ENCODE data around the gene SPANXA2. TPM values are rescaled to one million over a fixed set of nuclear protein-coding genes. Genes with fewer than 3 reads are reported as not detected.
"Not testable (repeated sequence)": the region's sequence is repeated elsewhere in the genome, so short reads cannot be mapped to it uniquely, and the experiment has no call there.

Gene SPANXA2, protein sequence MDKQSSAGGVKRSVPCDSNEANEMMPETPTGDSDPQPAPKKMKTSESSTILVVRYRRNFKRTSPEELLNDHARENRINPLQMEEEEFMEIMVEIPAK
- total RNA-seq = not detected
- total RNA-seq = 0 reads per million in 2 donors

- ATAC-seq; H3K9me3 ChIP-seq (ENCODE audit: control insufficient read depth, low read length, poor library complexity, severe bottlenecking); H3K27ac Mint-ChIP-seq; H3K36me3 Mint-ChIP-seq (ENCODE audit: low read depth); H3K27me3 Mint-ChIP-seq; DNase-seq; H3K4me1 Mint-ChIP-seq; H3K4me3 Mint-ChIP-seq: not testable (repeated sequence)
Observed at GRCh38 chrX:141589408-141589807, at the start of gene SPANXA2. SPANXA2 (plus strand) TSS chrX:141589708; CDS start chrX:141589768, 60 bp downstream.

DNA sequence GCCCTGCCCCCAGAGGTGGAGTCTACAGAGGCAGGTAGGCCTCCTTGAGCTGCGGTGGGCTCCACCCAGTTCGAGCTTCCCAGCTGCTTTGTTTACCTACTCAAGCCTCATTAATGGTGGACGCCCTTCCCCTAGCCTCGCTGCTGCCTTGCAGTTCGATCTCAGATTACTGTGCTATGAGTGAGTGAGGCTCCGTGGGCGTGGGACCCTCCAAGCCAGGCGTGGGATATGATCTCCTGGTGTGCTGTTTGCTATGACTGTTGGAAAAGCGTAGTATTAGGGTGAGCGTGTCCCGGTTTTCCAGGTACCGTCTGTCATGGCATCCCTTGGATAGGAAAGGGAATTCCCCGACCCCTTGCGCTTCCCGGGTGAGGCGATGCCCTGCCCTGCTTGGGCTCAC, 47.0 kb upstream of the SPANXA2 start:
- not testable (repeated sequence) for H3K4me1 Mint-ChIP-seq; H3K36me3 Mint-ChIP-seq (ENCODE audit: low read depth); ATAC-seq; DNase-seq; H3K4me3 Mint-ChIP-seq; H3K9me3 ChIP-seq (ENCODE audit: control insufficient read depth, low read length, poor library complexity, severe bottlenecking); H3K27me3 Mint-ChIP-seq; H3K27ac Mint-ChIP-seq

- DNase-seq; H3K36me3 Mint-ChIP-seq (ENCODE audit: low read depth); ATAC-seq; H3K4me3 Mint-ChIP-seq; H3K27ac Mint-ChIP-seq; H3K27me3 Mint-ChIP-seq; H3K9me3 ChIP-seq (ENCODE audit: control insufficient read depth, low read length, poor library complexity, severe bottlenecking); H3K4me1 Mint-ChIP-seq: not testable (repeated sequence)
Observed at GRCh38 chrX:141584638-141585037, 4.9 kb upstream of the SPANXA2 start, which contains the start of gene SPANXA1. SPANXA1 (minus strand) TSS chrX:141584738; CDS start chrX:141584678, 60 bp downstream.

GRCh38 chrX:141609111-141609510, 19.6 kb downstream of the SPANXA2 start:
- ATAC-seq (no peak), DNase-seq (no peak)
- Mint-ChIP-seq H3K36me3 (ENCODE audit: low read depth) (no peaks in the 10 kb centered on the region), H3K27me3 (no peaks in the 10 kb centered on the region), H3K4me3 (no peak overlapping the region), H3K4me1 (no peaks in the 10 kb centered on the region), H3K27ac (no peak overlapping the region)
- H3K9me3 ChIP-seq (ENCODE audit: control insufficient read depth, low read length, poor library complexity, severe bottlenecking) = no peaks in the 10 kb centered on the region

DNA sequence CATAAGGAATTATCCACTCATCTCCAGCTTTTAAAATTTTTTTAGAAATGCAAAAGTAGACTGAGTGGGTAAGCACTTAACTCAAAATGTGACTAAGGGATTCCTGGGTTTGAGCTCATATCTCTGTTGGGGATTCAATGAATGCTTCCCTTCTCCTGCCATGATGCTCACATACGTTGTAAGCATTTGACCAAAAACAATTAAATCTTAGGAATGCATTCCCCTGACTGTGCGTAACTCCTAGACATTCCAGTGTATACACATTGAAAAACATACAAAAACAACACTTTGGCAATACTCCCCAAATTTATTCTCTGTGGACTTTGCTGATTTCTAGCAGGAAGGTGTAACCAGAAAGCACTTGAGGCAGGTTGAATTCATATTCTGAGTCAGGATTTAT, 29.8 kb downstream of the SPANXA2 start:
- Mint-ChIP-seq H3K36me3 (ENCODE audit: low read depth) (no peaks in the 10 kb centered on the region), H3K27me3 (no peaks in the 10 kb centered on the region), H3K4me1 (no peaks in the 10 kb centered on the region), H3K4me3 (no peak overlapping the region), H3K27ac (no peak overlapping the region)
- DNase-seq (no peak), ATAC-seq (no peak)
- H3K9me3 ChIP-seq (ENCODE audit: control insufficient read depth, low read length, poor library complexity, severe bottlenecking) = no peaks in the 10 kb centered on the region

DNA sequence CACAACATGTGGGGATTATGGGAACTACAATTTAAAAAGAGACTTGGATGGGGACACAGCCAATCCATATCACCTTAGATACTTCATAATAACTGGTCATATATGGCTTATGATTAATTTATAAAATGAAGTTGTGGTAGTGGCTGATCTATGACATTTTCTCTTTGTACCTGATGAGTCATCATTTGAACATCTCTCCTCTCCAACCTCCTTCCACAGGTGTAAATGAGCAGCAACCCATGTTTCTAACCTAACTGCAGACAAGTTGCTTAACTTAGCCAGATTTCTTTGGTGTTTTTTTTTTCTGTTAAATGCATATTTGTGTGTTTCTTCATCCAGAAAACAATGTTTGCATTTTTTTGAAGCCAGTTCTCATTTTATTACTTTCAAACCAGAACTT, 42.6 kb downstream of the SPANXA2 start:
- Mint-ChIP-seq H3K27ac (no peak overlapping the region), H3K36me3 (ENCODE audit: low read depth) (no peaks in the 10 kb centered on the region), H3K4me1 (no peaks in the 10 kb centered on the region), H3K4me3 (no peak overlapping the region), H3K27me3 (no peaks in the 10 kb centered on the region)
- H3K9me3 ChIP-seq (ENCODE audit: control insufficient read depth, low read length, poor library complexity, severe bottlenecking) = no peaks in the 10 kb centered on the region
- no peak for ATAC-seq
- DNase-seq = no peak

DNA sequence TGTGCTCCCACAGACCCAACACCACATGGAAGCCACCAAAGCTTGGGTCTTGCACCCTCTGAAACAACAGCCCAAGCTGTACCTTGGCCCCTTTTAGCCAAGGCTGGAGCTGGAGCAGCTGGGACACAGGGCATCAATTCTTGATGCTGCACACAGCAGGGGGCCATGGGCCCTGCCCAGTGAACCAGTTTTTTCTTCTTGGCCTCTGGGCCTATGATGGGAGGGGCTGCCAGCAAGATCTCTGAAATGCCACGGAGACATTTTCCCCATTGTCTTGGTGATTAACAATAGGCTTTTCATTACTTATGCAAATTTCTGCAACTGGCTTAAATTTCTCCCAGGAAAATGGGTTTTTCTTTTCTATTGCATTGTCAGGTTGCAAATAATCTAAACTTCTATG, 49.0 kb downstream of the SPANXA2 start:
- no peaks in the 10 kb centered on the region for H3K4me1 Mint-ChIP-seq
- ATAC-seq (no peak), DNase-seq (no peak)
- no peaks in the 10 kb centered on the region for H3K27me3 Mint-ChIP-seq
- H3K9me3 ChIP-seq (ENCODE audit: control insufficient read depth, low read length, poor library complexity, severe bottlenecking) = no peaks in the 10 kb centered on the region
- no peak overlapping the region for H3K27ac Mint-ChIP-seq
- no peak overlapping the region for H3K4me3 Mint-ChIP-seq
- H3K36me3 Mint-ChIP-seq (ENCODE audit: low read depth) = no peaks in the 10 kb centered on the region

Other genes with a start within 250 kb of the SPANXA2 start
- not detected for gene SPANXA1, start 5.0 kb upstream of the SPANXA2 start, total RNA-seq
- not detected for gene SPANXD, start 109.0 kb downstream of the SPANXA2 start, total RNA-seq
- not detected for gene MAGEC3, start 248.6 kb downstream of the SPANXA2 start, total RNA-seq